GM13977 (cell line): Measurements from ENCODE around the gene USP4.
A peak's percentile ranks its signal among the peaks of the same experiment; 100 is the strongest.

Experiments used
- DNase-seq: peaks from one replicate; pipeline ENCODE4 v3.0.0; 2012; ENCODE audit warnings: low spot score
- CTCF ChIP-seq: IDR thresholded peaks from 2 replicates; pipeline ENCODE4 v1.5.1; 2012; ENCODE audit warnings: mild to moderate bottlenecking, control low read depth; ENCODE audit not compliant: insufficient read depth; ENCODE audit errors: extremely low read depth, missing control alignments
- in situ Hi-C: fragments of 300-500 bp; cut with MboI; formaldehyde crosslinking; loops from one replicate; pipeline ENCODE4 v1.12.0; 2022; ENCODE audit warnings: low sequenced_read_pairs, low pct_unique_long_range_greater_than_20kb, mixed read lengths, inconsistent platforms; ENCODE audit not compliant: unreplicated experiment

Gene USP4

DNA sequence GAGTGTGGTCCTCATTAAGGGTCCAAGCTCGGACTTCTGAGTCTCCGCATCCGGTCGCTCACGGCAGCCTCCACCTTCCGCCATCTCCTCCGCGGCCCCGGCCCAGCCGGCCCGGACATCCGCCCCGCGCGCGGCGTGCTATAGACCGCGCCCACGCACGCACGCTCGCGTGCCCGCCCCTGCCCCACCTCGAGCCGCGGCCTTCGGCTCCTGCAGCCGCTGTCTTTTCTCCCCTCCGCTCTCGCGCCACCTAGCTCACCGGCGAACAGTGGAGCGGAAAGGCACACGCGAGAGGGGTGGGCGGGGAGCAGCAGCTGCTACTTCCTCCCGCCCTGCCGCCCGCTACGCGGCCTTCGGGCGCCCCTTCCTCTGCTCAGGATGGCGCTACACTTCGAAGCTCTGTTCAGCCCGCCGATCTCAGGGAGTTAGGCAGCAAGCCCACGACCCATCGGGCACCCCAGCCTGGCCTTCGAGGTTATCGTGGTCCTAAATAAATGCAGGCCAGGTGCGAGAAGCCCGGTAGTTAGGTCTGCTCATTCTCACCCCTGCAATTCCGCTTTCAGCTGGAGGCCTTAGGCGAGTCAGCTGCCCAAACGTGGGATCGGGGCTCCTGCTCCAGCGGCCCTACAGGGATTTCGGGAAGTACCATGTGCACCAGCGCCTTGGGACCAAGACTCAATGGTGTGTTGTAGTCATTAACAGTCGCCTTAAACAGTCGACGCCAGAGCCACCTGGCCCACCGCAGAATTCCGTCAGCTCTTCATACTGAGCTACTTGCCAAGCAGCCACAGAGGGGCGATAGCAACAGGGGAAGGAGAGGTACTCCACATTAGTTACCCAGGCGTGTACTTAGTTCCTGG lies at the start of gene USP4:
TSS of gene USP4 (minus strand) at position 113 of the 860 bp plus-strand sequence. CDS start at position 84, 29 bp downstream.
- in situ Hi-C loops: loop anchor here (10.0 kb wide), 1 partner anchor 95 kb away; no protein-coding TSS in a partner anchor
- peak; percentile 67 for TF ChIP-seq CTCF
- peak; percentile 94 for DNase-seq

GRCh38 chr3:49389297-49389696 lies 49.4 kb upstream of the USP4 start:
- TF ChIP-seq CTCF: no peak
- no peak for DNase-seq
- in situ Hi-C loops: no loop called here

DNA sequence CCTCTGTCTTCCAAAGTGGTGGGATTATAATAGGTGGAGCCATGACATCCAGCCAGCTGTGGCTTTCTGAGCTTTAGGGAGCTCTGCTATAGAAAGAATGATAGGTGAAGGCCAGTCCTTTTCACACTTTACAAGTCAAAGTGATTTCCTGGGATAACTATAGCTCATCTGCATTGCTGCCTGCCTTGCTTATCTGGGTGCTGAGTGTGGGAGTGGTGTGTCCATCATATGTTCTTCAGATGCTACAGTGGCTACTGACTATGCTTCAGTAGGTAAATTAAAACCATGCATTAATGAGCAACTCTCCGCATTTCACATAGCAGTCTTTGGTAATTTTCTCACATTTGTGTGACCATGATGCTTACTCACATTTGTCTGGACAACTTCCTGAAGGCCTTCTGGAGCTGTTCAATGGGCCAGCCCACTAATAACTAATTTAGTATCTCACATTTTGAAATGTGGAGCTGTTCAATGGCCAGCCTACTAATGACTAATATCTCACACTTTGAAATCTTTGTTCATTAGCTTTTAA lies 48.5 kb upstream of the USP4 start:
- no peak for TF ChIP-seq CTCF
- no peak for DNase-seq
- in situ Hi-C loops: no loop called here

DNA sequence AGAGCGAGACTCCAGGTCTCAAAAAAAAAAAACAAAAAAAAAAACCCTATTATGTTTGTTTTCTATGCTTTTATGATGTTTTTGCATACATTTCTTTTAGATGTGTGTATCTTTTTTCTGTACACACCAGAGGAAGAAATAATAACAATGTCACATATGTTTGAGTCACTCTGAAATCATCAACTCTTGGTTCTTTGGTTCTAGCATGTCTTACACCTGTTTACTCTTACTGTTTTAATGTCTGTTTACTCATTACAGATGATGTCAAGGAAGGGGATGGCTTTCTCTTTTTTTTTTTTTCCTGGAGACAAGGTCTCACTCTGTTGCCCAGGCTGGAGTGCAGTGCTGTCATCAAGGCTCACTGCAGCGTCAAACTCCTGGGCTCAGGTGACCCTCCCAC lies 47.9 kb upstream of the USP4 start:
- no peak for TF ChIP-seq CTCF
- DNase-seq: no peak
- in situ Hi-C loops: no loop called here

- in situ Hi-C loops: no loop called here
- TF ChIP-seq CTCF: no peak
- no peak for DNase-seq
Measured at GRCh38 chr3:49386056-49386756, 46.4 kb upstream of the USP4 start.

GRCh38 chr3:49385617-49386016 lies 45.8 kb upstream of the USP4 start:
- in situ Hi-C loops: no loop called here
- TF ChIP-seq CTCF: no peak
- DNase-seq: no peak
